SH-SY5Y (cell line): ENCODE data around the gene SLC4A9.

Experiments used
- GATA2 ChIP-seq: IDR thresholded peaks from 2 replicates; pipeline ENCODE4 v1.6.1; 2011; ENCODE audit warnings: mild to moderate bottlenecking, low read depth, low read length
- GATA3 ChIP-seq: IDR thresholded peaks from 2 replicates; pipeline ENCODE4 v1.6.1; 2011; ENCODE audit warnings: low read depth, mild to moderate bottlenecking, low read length, moderate library complexity

Gene SLC4A9

GRCh38 chr5:140362875-140363630, 3.1 kb downstream of the SLC4A9 start:
- TF ChIP-seq GATA2 (no peak), GATA3 (no peak)

- TF ChIP-seq GATA2 (no peak), GATA3 (no peak)
Observed at GRCh38 chr5:140363631-140364471, 3.9 kb downstream of the SLC4A9 start.

GRCh38 chr5:140364472-140364765, 4.4 kb downstream of the SLC4A9 start:
- TF ChIP-seq GATA2 (no peak), GATA3 (no peak)

GRCh38 chr5:140365282-140365681, 5.3 kb downstream of the SLC4A9 start:
- TF ChIP-seq GATA2 (no peak), GATA3 (no peak)

- TF ChIP-seq GATA3, result no peak
- TF ChIP-seq GATA2, result no peak
Observed at GRCh38 chr5:140365941-140366340, 5.9 kb downstream of the SLC4A9 start.

GRCh38 chr5:140366589-140367255, 6.7 kb downstream of the SLC4A9 start:
- TF ChIP-seq GATA2 (no peak), GATA3 (no peak)

- no peak for TF ChIP-seq GATA3
Observed at GRCh38 chr5:140367256-140368013, 7.4 kb downstream of the SLC4A9 start.

- TF ChIP-seq GATA3 (no peak), GATA2 (no peak)
Observed at GRCh38 chr5:140371356-140372151, 11.6 kb downstream of the SLC4A9 start.

GRCh38 chr5:140372971-140373487, 13.0 kb downstream of the SLC4A9 start:
- no peak for TF ChIP-seq GATA3
- no peak for TF ChIP-seq GATA2

GRCh38 chr5:140381351-140381750, 21.4 kb downstream of the SLC4A9 start:
- no peak for TF ChIP-seq GATA3
- no peak for TF ChIP-seq GATA2

GRCh38 chr5:140381972-140382371, 22.0 kb downstream of the SLC4A9 start:
- TF ChIP-seq GATA2 (no peak), GATA3 (no peak)

GRCh38 chr5:140382866-140383265, 22.9 kb downstream of the SLC4A9 start:
- TF ChIP-seq GATA3 (no peak), GATA2 (no peak)

- no peak for TF ChIP-seq GATA2
- no peak for TF ChIP-seq GATA3
Observed at GRCh38 chr5:140383300-140383699, 23.3 kb downstream of the SLC4A9 start.
